Fibroblast of skin of right biceps (primary cell): ENCODE data around the gene MUC22.

Experiments used
- DNase-seq: peaks from one replicate; pipeline ENCODE4 v3.0.0-alpha.2; 2013

The MUC22 gene

DNA sequence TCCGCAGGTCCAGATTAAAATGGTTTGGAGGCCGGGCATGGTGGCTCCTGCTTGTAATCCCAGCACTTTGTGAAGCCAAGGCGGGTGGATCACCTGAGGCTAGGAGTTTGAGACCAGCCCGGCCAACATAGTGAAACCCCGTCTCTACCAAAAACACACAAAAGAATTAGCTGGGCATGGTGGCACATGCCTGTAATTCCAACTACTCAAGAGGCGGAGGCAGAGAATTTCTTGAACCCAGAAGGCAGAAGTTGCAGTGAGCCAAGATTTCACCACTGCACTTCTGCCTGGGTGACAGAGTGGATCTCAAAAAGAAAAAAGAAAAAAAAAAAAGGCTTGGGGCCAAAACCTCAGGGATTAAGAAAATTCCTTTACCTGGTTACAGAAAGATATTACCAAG, 71.6 kb downstream of the MUC22 start:
- DNase-seq, result no peak

DNA sequence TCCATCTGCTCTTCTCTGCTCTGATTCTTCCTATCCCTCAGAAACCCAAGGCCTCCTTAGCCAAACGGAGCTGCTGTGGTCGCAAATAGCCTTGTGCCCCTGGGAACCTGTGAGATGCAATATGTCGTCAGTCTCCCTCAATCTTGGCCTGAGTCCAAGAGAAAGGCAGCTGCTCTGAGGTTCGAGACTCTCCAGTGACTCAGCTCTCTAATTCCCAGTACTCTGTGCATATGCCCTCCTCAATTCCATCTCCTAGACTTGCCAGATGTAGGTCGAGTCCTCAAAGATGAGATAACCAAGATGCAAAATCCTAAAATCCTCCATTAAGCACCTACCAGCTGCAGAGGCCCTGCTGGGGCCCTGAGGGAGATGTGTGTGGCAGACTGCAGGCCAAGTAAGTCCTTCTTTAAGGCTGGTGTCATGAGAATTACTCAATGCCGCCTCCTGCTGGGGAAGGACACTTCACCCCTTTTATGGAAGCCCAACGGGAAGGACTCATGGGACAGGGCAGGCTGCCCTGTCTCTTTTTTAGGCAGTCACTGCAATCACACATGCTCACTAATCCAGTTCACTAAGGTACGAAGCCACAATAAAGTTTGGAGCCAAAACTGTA, 73.6 kb downstream of the MUC22 start:
- DNase-seq, result peak; percentile 88
